Kidney epithelial cell (primary cell): ENCODE measurements around the gene AFF3. TPM values are rescaled to one million over a fixed set of nuclear protein-coding genes. Genes with fewer than 3 reads are reported as not detected.
"Not testable (repeated sequence)": the region's sequence is repeated elsewhere in the genome, so short reads cannot be mapped to it uniquely, and the experiment has no call there.

ENCODE experiments used
- DNase-seq: peaks from one replicate; pipeline ENCODE4 v3.0.0-alpha.2; 2010; ENCODE audit warnings: low read depth
- H3K27me3 ChIP-seq: 2 replicates; pipeline ENCODE4 v1.6.0; 2011; ENCODE audit warnings: low read length; ENCODE audit not compliant: control insufficient read depth, insufficient read depth
- H3K36me3 ChIP-seq: 2 replicates; pipeline ENCODE4 v1.5.1; 2011; ENCODE audit warnings: low read length; ENCODE audit not compliant: control insufficient read depth, insufficient read depth
- H3K4me3 ChIP-seq: 2 replicates; pipeline ENCODE4 v1.5.1; 2011; ENCODE audit warnings: low read depth, mild to moderate bottlenecking, control low read depth, low read length
- CTCF ChIP-seq: IDR thresholded peaks from 2 replicates; pipeline ENCODE4 v1.5.1; 2011; ENCODE audit warnings: mild to moderate bottlenecking, moderate library complexity, low read length, control low read depth, inconsistent platforms; ENCODE audit not compliant: insufficient read depth, poor library complexity, severe bottlenecking
- total RNA-seq: library from RNA; depleted of rRNA; stranded (reverse); fragments of >200 nt; gene quantifications from 2 replicates; pipeline ENCODE4 v1.2.3, GENCODE V29; 2015

AFF3 gene
- total RNA-seq, 1 donor from 2014 or later = 13.9 TPM

DNA sequence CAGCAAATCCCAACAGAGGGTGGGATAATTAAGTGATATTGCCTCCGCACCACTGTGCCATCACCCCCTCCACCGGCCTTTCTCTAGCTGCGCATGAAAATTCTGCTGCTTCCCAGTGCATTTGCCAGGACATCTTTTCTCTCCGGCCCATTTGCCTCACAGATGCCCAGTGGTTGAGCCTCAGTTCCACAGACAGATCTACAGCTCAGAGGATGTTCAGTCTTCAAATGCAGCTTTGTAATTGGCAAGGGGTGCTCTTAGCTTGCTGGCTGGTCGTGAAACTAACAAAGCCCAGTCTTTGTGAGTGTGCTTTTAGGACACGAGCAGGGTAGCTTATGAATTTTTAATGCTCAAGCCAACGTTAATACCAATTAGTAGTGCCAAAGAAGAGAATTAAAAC, 399.2 kb downstream of the AFF3 start:
- TF ChIP-seq CTCF = no peak

GRCh38 chr2:99737537-99737936, 404.9 kb downstream of the AFF3 start:
- Histone ChIP-seq H3K27me3 (no peaks in the 10 kb centered on the region), H3K4me3 (no peak overlapping the region), H3K36me3 (no peaks in the 10 kb centered on the region)
- TF ChIP-seq CTCF = no peak
- no peak for DNase-seq

More for the DNA sequence above, 399.2 kb downstream of the AFF3 start:
- Histone ChIP-seq H3K36me3 (no peaks in the 10 kb centered on the region), H3K4me3 (no peak overlapping the region), H3K27me3 (no peaks in the 10 kb centered on the region)
- no peak for DNase-seq

DNA sequence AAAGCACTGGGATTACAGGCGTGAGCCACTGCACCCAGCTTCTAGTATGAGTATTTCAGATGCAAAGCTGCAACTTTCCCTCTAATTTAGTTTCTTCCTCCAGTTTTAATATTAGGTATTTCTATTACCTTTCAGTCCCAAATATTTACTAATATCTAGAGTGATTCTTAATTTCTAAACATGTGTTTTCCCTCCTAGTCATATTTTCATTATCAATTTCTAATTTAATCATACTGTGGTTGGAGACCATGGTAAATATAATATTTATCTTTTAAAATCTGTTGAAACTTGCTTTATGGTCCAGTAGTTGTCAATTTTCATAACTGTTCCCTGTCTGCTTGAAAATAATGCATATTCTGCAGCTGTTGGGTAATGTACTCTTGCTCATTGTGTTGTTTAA, 406.6 kb downstream of the AFF3 start:
- DNase-seq = no peak
- no peak for TF ChIP-seq CTCF
- H3K4me3 ChIP-seq = no peak overlapping the region
- no peaks in the 10 kb centered on the region for H3K36me3 ChIP-seq
- H3K27me3 ChIP-seq = no peaks in the 10 kb centered on the region

DNA sequence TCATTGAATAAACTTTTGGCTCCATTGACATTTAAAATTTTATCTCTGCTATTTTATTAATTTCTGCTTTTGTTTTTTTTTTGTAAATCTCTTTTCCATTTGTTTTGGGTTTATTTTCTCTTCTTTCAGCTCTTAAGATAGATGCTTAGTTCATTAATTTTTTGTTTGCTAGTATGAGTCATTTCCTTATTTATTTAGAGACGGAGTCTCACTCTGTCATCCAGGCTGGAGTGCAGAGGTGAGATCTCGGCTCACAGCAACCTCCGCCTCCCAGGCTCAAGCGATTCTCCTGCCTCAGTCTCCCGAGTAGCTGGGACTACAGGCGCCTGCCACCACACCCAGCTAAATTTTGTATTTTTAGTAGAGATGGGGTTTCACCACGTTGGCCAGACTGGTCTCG, 407.1 kb downstream of the AFF3 start:
- H3K36me3 ChIP-seq, DNase-seq, H3K4me3 ChIP-seq, H3K27me3 ChIP-seq: not testable (repeated sequence)

- H3K4me3 ChIP-seq = no peak overlapping the region
- no peak for DNase-seq
- H3K36me3 ChIP-seq = no peaks in the 10 kb centered on the region
- no peaks in the 10 kb centered on the region for H3K27me3 ChIP-seq
- no peak for TF ChIP-seq CTCF
These were observed 408.2 kb downstream of the AFF3 start for GRCh38 chr2:99734236-99734635.

DNA sequence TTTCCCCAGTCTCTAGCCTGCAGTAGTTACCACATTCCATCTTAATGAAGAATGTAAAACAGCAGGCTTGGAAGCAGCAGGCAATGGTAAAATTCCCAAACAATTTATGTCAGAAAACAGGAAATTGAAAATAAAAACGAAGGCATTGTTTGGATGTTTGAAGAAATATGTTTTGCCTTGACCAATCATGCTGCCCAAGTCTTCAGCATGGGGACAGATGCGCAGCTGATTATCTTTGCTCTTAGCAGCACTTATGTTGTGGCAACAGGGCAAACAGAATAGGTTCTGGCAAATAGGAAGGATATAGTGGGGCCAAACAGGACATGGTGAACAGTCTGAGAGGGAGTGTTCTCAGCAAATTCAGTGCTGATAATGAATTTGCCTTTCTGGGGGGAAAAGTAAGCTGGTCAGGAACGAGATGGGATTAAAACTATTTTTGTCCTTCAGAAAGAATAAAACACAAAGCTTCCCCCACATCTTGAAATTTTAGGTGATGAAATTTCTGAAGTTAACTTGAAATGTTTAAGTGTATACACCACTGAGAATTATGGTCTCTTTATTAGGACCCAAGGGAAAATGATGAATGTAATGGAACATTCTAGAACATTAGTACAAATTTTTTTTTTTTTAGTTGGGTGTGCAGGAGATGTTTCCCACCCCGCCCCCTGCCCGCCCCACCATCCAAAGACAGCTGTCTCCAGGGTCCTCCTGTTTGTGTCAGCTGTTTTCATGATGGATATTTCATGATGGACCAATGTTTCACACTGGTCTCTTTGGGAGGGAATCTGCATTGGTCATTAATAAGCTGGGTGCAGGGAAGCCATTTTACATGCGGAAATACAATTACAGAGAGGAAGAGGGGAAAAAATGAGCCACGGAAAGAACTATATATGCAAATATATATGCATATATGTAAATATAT, 413.0 kb downstream of the AFF3 start:
- H3K27me3 ChIP-seq = no peaks in the 10 kb centered on the region
- no peaks in the 10 kb centered on the region for H3K36me3 ChIP-seq
- no peak for DNase-seq
- TF ChIP-seq CTCF = no peak
- no peak overlapping the region for H3K4me3 ChIP-seq
